GM19372 (cell line): ENCODE measurements around the gene SDHAF2.

Experiments used
- ATAC-seq: cut with Tn5 transposase; IDR thresholded peaks from one replicate; pipeline ENCODE4 v1.9.1; 2021; ENCODE audit warnings: mild to moderate bottlenecking, low read depth, moderate library complexity; ENCODE audit not compliant: unreplicated experiment

The SDHAF2 gene

DNA sequence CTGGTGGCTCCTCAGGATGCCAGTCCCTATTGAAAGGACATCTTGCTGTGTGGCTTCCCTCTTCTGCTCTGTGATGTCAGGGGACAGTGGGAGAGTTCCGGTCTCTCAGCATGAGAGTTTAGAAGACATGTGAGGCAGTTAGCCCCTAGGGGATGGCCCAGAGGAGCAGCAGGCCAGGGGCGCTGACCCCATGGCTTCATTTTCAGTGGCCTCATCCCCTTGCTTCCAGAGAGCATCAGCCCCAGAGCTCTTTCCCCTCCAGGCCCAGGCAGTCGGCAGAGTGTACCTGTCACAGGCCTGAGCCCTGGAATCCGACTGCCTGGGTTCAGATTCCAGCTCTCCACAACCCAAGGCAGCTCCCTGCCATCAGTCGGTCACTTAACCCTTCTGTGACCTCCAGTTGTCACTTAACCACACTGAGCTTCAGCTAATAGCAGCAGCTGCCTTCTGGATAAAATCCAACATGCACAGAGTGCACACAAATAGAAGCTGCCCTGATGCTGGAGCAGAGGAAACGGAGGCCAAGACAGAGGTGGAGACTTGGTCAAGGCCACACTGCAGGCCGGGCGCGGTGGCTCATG lies 64.5 kb downstream of the SDHAF2 start:
- ATAC-seq: no peak

DNA sequence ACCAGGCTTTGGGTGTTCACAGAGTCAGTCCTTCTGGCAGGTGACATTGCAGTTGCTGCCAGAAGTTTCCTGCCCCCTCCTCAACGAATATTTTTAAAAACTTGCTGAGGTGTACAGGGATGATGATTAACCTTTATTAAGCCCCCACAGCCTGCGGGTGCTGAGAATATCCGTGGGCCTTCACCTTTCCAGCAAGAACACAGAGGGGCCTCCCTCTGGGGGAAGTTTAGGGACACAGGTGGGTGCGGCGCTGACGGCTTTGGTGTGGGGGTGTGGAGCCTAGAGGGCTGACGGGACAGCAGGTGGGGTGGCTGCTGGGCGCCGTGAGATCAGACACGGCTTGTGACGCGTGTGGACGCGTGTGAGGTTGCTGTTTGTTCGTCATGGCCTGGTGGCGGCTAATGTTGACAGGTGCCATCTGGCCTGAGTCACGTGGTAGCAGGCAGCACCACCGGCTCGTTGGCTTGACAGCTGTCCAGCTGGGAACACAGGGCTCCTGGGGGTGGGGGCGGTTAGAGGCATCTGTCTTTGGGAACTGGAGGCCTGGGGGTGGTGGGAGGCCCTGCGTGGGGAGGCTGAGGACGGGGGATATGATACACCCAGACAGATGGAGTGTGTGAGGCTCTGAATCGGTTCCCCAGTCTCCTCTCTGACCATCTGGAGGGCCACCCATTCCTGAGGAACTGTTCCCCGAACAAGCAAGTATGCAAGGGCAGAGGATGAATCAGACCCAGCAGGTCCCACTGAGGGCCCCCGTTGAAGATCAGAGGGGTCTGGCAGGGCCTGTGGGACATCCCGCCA lies 66.1 kb downstream of the SDHAF2 start:
- no peak for ATAC-seq
